Left lung (tissue), 10 donors: ENCODE measurements around the gene PRKCI. TPM values are rescaled to one million over a fixed set of nuclear protein-coding genes. Genes with fewer than 3 reads are reported as not detected.
"Not testable (repeated sequence)": the region's sequence is repeated elsewhere in the genome, so short reads cannot be mapped to it uniquely, and the experiment has no call there.

Experiments
- ATAC-seq: fragments of 200-7000 bp; cut with Tn5 transposase; one replicate; pipeline ENCODE4 v1.9.1; 2020; ENCODE audit warnings: moderate library complexity
- DNase-seq, 4 donors: peaks; one replicate each; pipeline ENCODE4 v3.0.0-alpha.2; 2013 to 2020
- H3K27ac ChIP-seq, 2 donors: fragments of 200-600 bp; sonication (generic) in 1 of 2; one replicate each; pipeline versions ENCODE4 v1.5.0 to v1.8.0; 2020 to 2021
- H3K27me3 ChIP-seq, 2 donors: fragments of 200-600 bp; sonication (generic) in 1 of 2; one replicate each; pipeline versions ENCODE4 v1.5.0 to v1.8.0; 2020 to 2021
- H3K36me3 ChIP-seq, 2 donors: fragments of 200-600 bp; sonication (generic) in 1 of 2; one replicate each; pipeline versions ENCODE4 v1.5.0 to v1.8.0; 2020 to 2021
- H3K4me1 ChIP-seq, 2 donors: fragments of 200-600 bp; one replicate each; pipeline ENCODE4 v1.8.0; 2021
- H3K4me3 ChIP-seq, 2 donors: fragments of 200-600 bp; sonication (generic) in 1 of 2; one replicate each; pipeline versions ENCODE4 v1.5.0 to v1.8.0; 2020 to 2021; ENCODE audit warnings: mild to moderate bottlenecking in 1 of 2
- H3K9me3 ChIP-seq, 2 donors: fragments of 200-600 bp; sonication (generic) in 1 of 2; one replicate each; pipeline versions ENCODE4 v1.5.0 to v1.8.0; 2020 to 2021
- CTCF ChIP-seq, 2 donors: fragments of 200-600 bp; sonication (generic) in 1 of 2; IDR thresholded peaks; one replicate each; pipeline versions ENCODE4 v1.5.0 to v1.8.0; 2021; ENCODE audit warnings: antibody characterized with exemption in 2 of 2
- intact Hi-C, 2 donors: fragments of 100-400 bp; cut with DNase I; formaldehyde crosslinking; loops; one replicate each; pipeline versions ENCODE4 v1.11.2 to v1.14.2; 2022
- polyA plus RNA-seq, 6 donors: library from polyadenylated mRNA; unstranded; fragments of 120-200 nt; gene quantifications; one replicate each; pipeline ENCODE4 v1.2.1, GENCODE V29; 2013; ENCODE audit not compliant: insufficient read length in 6 of 6
- total RNA-seq, 2 donors: library from RNA; stranded (reverse); fragmentation: NEBNext Ultra II Directional; extraction: Animal tissue kit (Norgen Biotek cat#: 25700); gene quantifications; one replicate each; pipeline ENCODE4 v1.2.1, GENCODE V29; 2021
- donor health status: DM: no; HTN: yes; CAD: no.
- donor health status: DM: no; HTN: no; CAD: no.

Gene PRKCI
- total and polyA plus RNA-seq, 8 donors: 33.0 to 82.4 (median 67.9) TPM

DNA sequence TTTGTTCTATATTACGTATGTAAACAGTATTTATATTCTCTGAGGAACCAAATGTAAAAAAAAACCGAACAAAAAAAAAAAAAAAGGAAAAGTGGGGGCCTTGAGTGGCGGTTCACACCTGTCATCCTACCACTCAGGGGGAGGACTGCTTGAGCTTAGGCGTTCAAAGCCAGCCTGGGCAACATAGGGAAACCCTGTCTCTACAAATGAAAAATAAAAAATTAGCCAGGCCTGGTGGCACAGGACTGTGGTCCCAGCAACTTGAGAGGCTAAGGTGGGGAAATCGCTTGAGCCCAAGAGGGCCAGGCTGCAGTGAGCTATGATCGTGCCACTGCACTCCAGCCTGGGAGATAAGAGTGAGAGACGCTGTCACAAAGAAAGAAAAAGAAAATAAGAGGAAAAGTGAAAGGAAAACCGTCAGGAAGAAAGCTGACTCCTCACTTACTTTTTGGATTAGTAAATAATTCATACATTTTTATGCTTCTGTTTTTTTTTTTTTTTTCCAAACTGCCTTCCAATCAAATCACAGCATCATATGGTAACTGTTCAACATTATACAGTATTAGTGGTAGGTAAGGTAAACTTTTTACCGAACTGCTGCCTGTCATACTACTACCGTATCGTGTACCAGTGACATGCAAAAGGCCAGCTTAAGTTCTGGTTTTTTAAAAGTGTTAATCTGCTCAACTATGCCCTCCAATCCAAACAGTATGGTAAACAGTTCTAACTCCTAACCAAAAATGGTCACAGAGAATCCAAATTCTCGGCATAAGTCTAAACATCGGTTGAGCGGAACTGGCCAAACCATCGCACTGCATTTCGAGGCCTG is 41.9 kb upstream of the PRKCI start:
- TF ChIP-seq CTCF (IDR thresholded peaks at IDR 0.05): no peak
- intact Hi-C loops: no loop called here
- Histone ChIP-seq H3K4me1 (peaks cover 14 to 35% of the 10 kb centered on the region in 2 donors), H3K9me3 (no peaks in the 10 kb centered on the region), H3K27me3 (no peaks in the 10 kb centered on the region), H3K4me3 (peak overlapping the region; percentile 77 to 93), H3K36me3 (peaks cover 0 to 33% of the 10 kb centered on the region in 2 donors), H3K27ac (peak overlapping the region; percentile 97 to 98)
- DNase-seq (peak in 2 of 4 donors; percentile 33 to 43), ATAC-seq (peak; percentile 36)

DNA sequence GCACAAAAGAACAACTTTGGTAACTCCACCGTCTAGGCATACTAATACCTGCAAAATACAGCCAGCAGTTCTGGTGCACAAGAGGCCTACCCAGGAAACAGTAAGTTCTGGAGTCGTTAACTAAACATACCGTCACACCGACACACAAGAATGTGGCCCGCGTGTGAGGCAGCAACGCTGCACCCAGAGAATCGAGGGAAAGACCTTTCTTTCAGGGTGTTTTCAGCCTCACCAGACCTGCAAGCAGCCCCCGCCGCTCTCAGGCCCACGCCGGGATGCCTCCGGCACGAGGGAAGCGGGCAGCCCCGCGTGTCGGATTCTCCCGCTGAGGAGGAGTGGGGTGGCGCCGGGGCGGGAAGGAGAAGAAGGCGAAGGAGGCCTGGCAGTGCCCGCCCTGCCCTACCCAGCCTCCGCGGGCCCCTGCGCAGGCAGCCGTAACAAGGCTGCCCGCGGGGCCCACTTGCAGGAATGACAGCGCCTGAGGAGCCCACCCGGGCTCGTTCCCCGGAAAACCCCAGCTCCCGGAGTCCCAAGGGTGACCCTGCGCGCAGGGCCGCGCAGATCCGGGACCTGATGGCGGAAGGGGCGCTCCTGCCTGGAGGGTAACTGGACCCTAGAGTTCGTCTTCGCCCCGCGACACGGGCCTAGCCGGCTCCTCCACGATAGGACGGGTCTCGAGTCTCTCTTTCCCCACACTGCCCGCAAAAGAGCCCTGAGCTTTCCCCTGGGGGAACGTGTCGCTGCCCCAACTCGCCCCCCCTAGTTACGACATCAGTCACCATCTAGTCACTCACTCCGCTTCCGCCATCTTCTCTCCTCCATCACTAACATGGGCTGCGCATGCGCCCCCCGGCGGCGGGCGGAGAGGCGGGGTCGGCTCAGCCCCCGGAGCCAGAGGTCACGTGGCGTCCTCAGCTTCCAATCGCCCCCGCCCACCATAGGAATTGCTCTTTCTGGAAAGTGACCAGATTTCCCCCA is 41.0 kb upstream of the PRKCI start, which contains the start of gene PHC3:
PHC3 (minus strand) TSS at position 826 of the 978 bp plus-strand sequence; CDS start at position 808, 18 bp downstream.
- Histone ChIP-seq H3K27ac (peak within 1 kb of the TSS; percentile 97 to 98), H3K4me1 (peaks cover 14 to 35% of the 10 kb centered on the region in 2 donors), H3K27me3 (no peaks in the 10 kb centered on the region), H3K9me3 (no peaks in the 10 kb centered on the region), H3K36me3 (peaks cover 0 to 24% of the 10 kb centered on the region in 2 donors), H3K4me3 (peak within 1 kb of the TSS; percentile 77 to 93)
- TF ChIP-seq CTCF (IDR thresholded peaks at IDR 0.05): peak in 1 of 2 donors; percentile 13
- DNase-seq: peak; percentile 93 to 97 (median 94)
- peak; percentile 90 for ATAC-seq
- intact Hi-C loops: no loop called here

DNA sequence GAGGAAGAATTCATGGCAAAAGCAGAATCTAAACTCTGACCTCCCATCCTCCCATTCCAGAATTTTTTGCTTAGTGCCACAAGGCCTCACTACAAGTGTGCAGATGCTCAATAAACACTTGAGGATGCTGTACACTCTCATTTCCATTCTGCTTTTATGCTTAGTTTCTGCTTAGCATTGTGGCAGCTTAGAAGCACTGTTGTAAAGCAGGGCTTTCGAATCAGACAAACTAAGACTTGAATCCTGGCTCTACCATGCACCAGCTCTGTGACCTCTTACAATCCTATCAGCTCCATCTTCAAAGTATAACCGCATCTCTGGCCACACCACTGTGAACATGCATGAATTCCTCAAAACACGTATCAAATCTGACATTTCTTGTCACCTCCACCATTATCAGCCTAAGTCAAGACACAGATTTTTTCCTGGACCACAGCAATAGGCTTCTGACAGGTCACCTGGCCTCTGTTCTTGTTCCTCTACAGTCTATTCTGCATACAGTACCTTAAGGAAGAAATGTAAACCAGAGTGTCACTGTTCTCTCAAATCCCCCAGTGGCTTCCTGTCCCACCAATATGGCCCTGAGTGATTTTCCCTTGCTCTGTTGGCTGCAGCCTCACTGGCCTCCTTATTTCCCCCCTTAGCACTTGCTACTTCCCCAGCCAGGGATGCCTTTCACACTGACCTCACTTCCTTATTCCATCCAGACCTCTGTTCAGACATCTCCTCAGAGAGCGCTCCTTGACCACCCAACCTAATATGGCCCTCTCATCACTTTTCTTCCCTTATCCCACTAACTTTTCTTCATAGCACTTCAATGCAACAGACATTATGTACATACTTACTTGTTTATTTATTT is 32.6 kb upstream of the PRKCI start:
- DNase-seq (no peak), ATAC-seq (peak; percentile 47)
- Histone ChIP-seq H3K27me3 (no peaks in the 10 kb centered on the region), H3K4me3 (no peak overlapping the region), H3K36me3 (no peaks in the 10 kb centered on the region), H3K9me3 (no peaks in the 10 kb centered on the region), H3K4me1 (peaks cover 0 to 6% of the 10 kb centered on the region in 2 donors), H3K27ac (no peak overlapping the region)
- peak in 1 of 2 donors; percentile 12 for TF ChIP-seq CTCF (IDR thresholded peaks at IDR 0.05)
- intact Hi-C loops: no loop called here

DNA sequence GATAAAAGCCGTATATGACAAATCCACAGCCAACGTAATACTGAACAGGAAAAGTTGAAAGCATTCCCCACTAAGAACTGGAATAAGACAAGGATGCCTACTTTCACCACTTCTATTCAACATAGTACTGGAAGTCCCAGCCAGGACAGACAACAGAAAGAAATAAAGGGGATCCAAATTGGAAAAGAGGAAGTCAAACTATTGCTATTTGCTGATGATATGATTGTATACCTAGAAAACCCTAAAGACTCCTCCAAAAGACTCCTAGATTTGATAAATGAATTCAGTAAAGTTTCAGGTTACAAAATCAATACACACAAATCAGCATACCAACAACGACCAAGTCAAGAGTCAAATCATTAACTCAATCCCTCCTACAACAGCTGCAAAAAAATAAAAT is 26.5 kb upstream of the PRKCI start:
- intact Hi-C loops, DNase-seq, H3K4me3 ChIP-seq, H3K9me3 ChIP-seq, ATAC-seq, H3K27me3 ChIP-seq, H3K27ac ChIP-seq, H3K4me1 ChIP-seq, H3K36me3 ChIP-seq: not testable (repeated sequence)

GRCh38 chr3:170196833-170197232 is 25.4 kb upstream of the PRKCI start:
- Histone ChIP-seq H3K27me3 (no peaks in the 10 kb centered on the region), H3K27ac (no peak overlapping the region), H3K4me1 (no peaks in the 10 kb centered on the region), H3K36me3 (no peaks in the 10 kb centered on the region), H3K9me3 (no peaks in the 10 kb centered on the region), H3K4me3 (no peak overlapping the region)
- no peak for TF ChIP-seq CTCF (IDR thresholded peaks at IDR 0.05)
- ATAC-seq (no peak), DNase-seq (no peak)
- intact Hi-C loops: no loop called here
